Measurements from ENCODE around the gene MBLAC1. TPM values are rescaled to one million over a fixed set of nuclear protein-coding genes. Genes with fewer than 3 reads are reported as not detected.

MBLAC1 gene
- total and polyA plus RNA-seq, 9 of the 15 experiments (the other 6 are each of a cell fraction or from before 2014, with no cell fraction given): 0.03 to 3.1 (median 0.52) TPM

DNA sequence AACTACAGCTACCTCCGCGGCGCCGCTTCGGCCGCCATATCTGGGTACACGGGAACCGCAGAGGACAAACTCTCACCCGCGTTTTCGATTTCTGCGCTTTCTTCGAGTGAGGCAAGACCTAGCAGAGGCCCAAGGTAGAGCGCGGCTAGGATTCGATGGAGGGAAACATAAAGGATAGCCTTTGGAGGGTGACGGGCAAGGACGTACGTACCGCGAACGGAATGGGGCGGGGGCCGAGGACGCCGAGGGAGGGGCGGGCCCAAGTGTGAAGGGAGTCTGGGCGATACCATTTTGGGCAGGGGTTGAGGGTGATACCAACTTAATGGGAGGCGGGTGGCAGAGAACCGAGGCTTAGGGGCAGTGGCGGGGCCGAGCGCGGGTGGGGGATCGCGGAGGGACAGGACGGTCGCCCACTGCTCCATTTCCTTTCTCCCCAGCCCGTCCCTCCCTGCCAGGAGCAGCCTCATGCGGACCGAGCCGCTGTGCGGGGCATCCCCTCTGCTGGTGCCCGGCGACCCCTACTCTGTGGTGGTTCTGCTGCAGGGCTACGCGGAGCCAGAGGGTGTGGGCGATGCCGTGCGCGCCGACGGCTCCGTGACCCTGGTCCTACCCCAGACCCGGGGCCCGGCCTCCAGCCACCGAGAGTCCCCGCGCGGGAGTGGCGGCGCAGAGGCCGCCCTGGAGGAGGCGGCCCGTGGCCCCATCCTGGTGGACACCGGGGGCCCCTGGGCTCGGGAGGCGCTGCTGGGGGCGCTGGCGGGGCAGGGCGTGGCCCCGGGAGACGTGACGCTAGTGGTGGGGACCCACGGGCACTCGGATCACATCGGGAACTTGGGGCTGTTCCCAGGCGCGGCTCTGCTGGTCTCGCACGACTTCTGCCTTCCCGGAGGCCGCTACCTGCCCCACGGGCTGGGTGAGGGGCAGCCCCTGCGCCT lies at the start of gene MBLAC1 (continued):
- TF ChIP-seq JUN (IDR thresholded peaks at IDR 0.05; ENCODE audit: borderline replicate concordance, low read depth, low read length) (peak; percentile 39; the same call in 1 of the 2 replicates), JUN (CRISPR knock-in tag; IDR thresholded peaks at IDR 0.05; ENCODE audit: borderline replicate concordance) (no peak), POLR3G (IDR thresholded peaks at IDR 0.05; ENCODE audit: extremely low read depth, insufficient read length, insufficient replicate concordance) (no peak), PHTF2 (CRISPR knock-in tag; IDR thresholded peaks at IDR 0.05) (no peak), ZNF830 (CRISPR knock-in tag; IDR thresholded peaks at IDR 0.05) (no peak), KLF13 (tag; IDR thresholded peaks at IDR 0.05; ENCODE audit: borderline replicate concordance, low read depth) (no peak), MAFF (IDR thresholded peaks at IDR 0.05; ENCODE audit: low read length) (peak; percentile 38; the same call in 1 of the 2 replicates), POLR3A (IDR thresholded peaks at IDR 0.05; ENCODE audit: borderline replicate concordance, extremely low read depth, insufficient read depth, insufficient read length) (no peak), MCM5 (IDR thresholded peaks at IDR 0.05; ENCODE audit: low read depth) (no peak), CREM (IDR thresholded peaks at IDR 0.05; ENCODE audit: low read depth) (peak; percentile 80), MAFG (tag; conservative IDR thresholded peaks at IDR 0.05) (no peak), SIX5 (IDR thresholded peaks at IDR 0.05; ENCODE audit: borderline replicate concordance in 1 of 2, insufficient read depth in 1 of 2, low read depth in 1 of 2, low read length in 2 of 2) (peak in 1 of 2 experiments; percentile 39; a peak in 1 of 4 replicates), HDAC8 (tag; IDR thresholded peaks at IDR 0.05) (peak; percentile 49; the same call in 1 of the 2 replicates)
- TF ChIP-seq, protein P1, sequence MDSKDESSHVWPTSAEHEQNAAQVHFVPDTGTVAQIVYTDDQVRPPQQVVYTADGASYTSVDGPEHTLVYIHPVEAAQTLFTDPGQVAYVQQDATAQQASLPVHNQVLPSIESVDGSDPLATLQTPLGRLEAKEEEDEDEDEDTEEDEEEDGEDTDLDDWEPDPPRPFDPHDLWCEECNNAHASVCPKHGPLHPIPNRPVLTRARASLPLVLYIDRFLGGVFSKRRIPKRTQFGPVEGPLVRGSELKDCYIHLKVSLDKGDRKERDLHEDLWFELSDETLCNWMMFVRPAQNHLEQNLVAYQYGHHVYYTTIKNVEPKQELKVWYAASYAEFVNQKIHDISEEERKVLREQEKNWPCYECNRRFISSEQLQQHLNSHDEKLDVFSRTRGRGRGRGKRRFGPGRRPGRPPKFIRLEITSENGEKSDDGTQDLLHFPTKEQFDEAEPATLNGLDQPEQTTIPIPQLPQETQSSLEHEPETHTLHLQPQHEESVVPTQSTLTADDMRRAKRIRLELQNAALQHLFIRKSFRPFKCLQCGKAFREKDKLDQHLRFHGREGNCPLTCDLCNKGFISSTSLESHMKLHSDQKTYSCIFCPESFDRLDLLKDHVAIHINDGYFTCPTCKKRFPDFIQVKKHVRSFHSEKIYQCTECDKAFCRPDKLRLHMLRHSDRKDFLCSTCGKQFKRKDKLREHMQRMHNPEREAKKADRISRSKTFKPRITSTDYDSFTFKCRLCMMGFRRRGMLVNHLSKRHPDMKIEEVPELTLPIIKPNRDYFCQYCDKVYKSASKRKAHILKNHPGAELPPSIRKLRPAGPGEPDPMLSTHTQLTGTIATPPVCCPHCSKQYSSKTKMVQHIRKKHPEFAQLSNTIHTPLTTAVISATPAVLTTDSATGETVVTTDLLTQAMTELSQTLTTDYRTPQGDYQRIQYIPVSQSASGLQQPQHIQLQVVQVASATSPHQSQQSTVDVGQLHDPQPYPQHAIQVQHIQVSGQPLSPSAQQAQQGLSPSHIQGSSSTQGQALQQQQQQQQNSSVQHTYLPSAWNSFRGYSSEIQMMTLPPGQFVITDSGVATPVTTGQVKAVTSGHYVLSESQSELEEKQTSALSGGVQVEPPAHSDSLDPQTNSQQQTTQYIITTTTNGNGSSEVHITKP (IDR thresholded peaks at IDR 0.05; ENCODE audit: partially characterized antibody): peak; percentile 99
- TF ChIP-seq, protein P2, sequence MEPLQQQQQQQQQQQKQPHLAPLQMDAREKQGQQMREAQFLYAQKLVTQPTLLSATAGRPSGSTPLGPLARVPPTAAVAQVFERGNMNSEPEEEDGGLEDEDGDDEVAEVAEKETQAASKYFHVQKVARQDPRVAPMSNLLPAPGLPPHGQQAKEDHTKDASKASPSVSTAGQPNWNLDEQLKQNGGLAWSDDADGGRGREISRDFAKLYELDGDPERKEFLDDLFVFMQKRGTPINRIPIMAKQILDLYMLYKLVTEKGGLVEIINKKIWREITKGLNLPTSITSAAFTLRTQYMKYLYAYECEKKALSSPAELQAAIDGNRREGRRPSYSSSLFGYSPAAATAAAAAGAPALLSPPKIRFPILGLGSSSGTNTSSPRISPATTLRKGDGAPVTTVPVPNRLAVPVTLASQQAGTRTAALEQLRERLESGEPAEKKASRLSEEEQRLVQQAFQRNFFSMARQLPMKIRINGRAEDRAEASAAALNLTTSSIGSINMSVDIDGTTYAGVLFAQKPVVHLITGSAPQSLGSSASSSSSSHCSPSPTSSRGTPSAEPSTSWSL (CRISPR knock-in tag; IDR thresholded peaks at IDR 0.05; ENCODE audit: borderline replicate concordance): no peak
- TF ChIP-seq, protein P3, sequence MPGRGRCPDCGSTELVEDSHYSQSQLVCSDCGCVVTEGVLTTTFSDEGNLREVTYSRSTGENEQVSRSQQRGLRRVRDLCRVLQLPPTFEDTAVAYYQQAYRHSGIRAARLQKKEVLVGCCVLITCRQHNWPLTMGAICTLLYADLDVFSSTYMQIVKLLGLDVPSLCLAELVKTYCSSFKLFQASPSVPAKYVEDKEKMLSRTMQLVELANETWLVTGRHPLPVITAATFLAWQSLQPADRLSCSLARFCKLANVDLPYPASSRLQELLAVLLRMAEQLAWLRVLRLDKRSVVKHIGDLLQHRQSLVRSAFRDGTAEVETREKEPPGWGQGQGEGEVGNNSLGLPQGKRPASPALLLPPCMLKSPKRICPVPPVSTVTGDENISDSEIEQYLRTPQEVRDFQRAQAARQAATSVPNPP (IDR thresholded peaks at IDR 0.05; ENCODE audit: borderline replicate concordance, insufficient read depth, insufficient read length): no peak
